ENCODE results near the gene GABARAPL1.

DNA sequence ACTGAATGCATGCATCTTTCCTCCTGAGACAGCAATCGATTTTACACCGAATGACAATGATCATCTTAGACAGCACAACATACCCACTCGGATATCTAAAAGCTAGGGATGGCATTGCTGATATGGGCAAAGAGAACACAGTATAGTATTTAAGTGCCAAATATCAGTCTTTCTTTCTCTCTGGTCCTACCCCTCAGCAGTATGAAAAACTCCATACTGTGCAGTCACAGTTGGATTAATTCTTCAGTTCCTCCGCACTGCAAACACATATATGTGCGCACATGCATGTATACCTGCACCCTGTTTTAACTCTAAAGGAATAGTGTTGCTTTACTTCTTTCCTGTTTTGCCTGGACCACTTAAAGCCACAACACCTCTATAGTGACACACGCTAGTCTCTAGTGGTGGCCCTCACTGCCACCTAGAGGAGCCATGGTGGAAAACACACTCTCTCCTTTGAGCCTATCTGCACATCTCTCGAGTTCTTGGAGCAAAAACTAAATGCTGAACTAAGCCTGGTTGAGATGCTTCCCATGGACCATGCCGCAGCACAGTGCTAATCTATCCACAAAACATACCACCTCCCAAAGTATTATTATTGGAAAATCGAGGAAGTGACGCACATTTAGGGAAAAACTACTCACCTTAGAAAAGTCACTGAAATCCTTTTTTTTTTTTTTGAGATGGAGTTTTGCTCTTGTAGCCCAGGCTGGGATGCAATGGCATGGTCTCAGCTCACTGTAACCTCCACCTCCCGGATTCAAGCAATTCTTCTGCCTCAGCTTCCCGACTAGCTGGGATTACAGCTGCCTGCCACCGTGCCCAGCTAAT, 21.9 kb upstream of the GABARAPL1 start:
- TF ChIP-seq, protein P1, sequence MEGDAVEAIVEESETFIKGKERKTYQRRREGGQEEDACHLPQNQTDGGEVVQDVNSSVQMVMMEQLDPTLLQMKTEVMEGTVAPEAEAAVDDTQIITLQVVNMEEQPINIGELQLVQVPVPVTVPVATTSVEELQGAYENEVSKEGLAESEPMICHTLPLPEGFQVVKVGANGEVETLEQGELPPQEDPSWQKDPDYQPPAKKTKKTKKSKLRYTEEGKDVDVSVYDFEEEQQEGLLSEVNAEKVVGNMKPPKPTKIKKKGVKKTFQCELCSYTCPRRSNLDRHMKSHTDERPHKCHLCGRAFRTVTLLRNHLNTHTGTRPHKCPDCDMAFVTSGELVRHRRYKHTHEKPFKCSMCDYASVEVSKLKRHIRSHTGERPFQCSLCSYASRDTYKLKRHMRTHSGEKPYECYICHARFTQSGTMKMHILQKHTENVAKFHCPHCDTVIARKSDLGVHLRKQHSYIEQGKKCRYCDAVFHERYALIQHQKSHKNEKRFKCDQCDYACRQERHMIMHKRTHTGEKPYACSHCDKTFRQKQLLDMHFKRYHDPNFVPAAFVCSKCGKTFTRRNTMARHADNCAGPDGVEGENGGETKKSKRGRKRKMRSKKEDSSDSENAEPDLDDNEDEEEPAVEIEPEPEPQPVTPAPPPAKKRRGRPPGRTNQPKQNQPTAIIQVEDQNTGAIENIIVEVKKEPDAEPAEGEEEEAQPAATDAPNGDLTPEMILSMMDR (conservative IDR thresholded peaks at IDR 0.05; ENCODE audit: low read length): peak; percentile 68
- no peak for TF ChIP-seq EZH2phosphoT487 (IDR thresholded peaks at IDR 0.05; ENCODE audit: borderline replicate concordance)

All from Loucy (cell line).